DMS153 (cell line): Measurements from ENCODE around the gene NPAS4.
"Not testable (repeated sequence)": the region's sequence is repeated elsewhere in the genome, so short reads cannot be mapped to it uniquely, and the experiment has no call there.

Experiments used
- DNase-seq: peaks from one replicate; lab custom pipeline; 2025; lab: John Stamatoyannopoulos, UW

Gene NPAS4

GRCh38 chr11:66457826-66458225 is 37.0 kb downstream of the NPAS4 start:
- no peak for DNase-seq

DNA sequence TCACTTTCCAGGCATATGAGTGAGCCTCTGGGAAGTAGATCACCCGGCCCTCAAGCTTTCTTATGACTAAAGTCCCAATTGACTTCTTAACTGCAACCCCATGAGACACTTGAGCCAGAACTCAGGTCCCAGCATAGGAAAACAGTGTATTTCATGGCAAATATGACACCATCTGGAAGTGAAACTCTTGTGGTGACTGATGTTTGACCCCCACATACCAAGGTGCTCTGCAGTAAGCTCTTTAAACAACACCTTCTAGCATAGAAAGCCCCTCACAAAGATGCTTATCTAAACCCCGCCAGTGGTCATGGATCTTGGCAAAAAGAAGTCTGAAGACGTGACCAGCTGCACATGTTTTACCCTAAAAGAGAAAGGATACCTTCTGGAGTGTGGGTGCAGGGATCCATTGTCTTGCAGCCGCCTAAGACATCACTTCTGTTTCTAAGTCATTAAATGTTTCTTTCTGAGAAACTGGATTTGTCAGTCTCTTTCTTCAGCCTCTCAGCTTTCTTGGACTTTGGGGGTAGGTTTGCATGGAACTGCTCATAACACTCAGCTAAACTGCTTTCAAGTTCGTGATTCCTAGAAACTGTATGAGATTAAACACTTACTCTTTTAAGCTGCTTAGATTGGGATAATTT is 38.4 kb downstream of the NPAS4 start:
- no peak for DNase-seq

DNA sequence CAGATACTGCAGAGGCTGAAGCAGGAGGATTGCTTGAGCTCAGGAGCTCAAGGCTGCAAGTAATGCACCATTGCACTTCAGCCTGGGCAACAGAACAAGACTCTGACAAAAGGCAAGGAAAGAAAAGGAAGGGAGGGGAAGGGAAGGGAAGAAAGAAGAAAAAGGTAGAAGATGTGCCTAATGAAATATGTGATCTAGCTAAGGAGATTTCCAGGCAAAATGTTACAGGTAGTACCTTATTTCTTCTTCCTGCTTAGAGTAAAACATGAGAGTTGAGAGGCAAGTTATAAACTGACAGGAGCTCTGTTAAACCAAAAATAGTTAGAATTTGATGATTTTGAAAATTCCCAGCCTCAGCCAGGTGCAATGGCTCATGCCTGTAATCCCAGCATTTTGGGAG is 41.2 kb downstream of the NPAS4 start:
- DNase-seq = no peak

DNA sequence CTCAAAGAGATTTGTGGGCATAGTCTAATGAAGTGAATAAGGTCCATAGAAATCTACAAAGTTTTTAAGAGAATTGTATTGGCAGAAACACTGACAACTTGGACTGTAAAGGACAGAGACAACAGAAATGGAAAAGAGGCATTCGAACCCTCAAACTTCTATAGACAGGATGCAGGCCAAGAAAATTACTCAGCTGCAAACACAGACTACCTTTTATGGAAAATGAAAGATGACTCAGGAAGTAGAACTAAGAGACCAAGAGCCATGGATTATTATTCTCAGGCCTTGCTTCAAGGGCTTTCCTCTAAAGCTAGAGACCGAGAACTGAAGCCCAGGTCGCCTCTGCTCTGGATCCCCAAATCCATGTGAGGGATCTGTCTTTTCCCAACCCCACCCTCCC is 42.1 kb downstream of the NPAS4 start:
- no peak for DNase-seq

DNA sequence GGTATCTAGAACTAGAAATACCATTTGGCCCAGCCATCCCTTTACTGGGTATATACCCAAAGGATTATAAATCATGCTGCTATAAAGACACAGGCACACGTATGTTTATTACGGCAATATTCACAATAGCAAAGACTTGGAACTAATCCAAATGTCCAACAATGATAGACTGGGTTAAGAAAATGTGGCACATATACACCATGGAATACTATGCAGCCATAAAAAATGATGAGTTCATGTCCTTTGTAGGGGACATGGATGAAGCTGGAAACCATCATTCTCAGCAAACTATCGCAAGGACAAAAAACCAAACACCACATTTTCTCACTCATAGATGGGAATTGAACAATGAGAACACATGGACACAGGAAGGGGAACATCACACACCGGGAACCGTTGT is 43.3 kb downstream of the NPAS4 start:
- DNase-seq = not testable (repeated sequence)

DNA sequence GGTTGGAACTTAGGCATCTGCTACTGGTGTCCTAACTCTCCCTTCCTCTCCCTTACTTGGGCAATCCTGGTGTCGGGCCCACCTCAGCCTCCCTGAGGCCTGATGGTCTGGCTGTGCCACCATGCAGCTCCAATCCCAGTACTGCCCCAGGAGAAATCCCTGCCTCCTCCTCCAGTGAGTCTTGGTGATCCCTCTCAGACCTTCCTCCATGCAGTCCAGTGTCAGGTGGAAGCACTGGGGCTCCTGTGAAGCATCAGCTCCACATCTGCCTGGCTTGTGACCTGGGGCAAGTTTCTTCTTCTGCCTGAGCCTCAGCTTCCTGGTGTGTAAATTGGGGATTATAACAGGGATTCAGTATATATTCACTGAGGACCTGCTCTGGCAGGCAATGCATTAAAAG is 44.1 kb downstream of the NPAS4 start:
- DNase-seq = no peak

- DNase-seq = no peak
Observed at GRCh38 chr11:66465373-66466224, 44.8 kb downstream of the NPAS4 start.

- peak; percentile 67 for DNase-seq
Observed at GRCh38 chr11:66466225-66467033, 45.6 kb downstream of the NPAS4 start, which contains the start of gene PELI3. PELI3 (plus strand) TSS chr11:66466905; CDS start chr11:66468129, 1,224 bp downstream.

DNA sequence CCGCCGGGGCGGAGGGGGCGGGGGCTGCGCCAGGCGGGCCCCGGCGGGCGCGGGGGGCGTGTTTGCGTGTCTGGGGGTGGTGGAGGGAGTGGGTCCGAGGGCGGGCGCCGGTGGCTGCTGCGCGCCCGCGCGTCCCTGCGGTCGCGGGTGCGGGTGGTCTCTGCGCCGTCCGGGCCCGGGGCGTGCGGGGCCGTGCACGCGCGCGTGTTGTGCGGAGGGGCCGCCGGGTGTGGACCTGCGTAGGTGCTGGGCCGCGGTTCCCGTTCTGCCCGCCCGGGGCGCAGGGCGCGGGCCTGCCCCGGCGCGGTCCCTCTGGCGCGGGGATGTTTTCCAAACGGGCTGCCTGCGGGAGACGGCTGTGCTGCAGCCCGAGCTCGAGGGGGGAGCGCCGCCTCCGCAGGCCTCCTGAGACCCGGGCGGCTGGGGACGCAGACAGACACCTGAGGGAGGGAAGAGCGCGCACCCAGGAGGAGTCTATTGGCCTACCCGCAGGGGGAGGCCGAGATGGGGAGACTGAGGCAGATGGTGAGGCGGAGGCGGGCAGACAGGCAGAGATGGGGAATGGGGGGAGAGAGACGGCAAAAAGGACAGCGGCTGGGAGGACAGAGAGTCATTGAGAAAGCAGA is 46.3 kb downstream of the NPAS4 start:
- DNase-seq = no peak

DNA sequence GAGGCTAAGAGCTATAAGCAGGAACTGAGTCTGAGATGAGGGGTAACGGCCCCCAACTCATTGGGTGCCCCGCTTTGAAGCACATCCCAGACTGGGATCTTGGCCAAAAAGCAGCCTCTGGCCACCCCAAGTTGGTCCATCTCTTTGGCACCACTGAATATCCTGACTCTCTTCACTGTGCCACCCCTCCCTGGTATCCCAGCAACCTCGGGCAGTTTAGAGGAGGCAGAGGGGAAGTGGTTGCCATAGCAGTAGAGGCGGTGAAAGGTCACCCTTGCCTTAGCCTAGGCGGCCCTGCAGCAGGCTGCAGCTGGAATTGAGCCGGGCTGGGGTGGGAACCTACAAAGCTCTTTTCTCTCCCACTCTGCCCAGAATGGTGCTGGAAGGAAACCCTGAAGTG is 46.9 kb downstream of the NPAS4 start:
- DNase-seq = peak; percentile 29

DNA sequence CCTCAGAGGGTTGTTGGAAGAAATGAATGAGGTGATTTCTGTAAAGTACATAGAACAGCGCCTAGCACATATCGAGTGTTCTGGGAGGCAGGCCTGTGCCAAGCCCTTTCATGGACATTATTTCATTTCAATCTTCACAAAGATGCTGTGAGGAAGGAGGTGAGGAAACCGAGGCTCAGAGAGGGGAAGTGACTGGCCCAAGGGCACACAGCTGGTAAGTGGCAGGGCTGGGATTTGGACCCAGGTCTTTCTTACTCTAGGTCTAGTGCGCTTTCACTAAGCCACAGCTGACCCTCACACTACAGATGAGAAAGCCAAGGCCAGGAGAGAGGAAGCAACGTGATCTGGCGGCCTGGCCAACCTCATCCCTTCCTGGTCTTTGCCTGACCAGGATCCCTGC is 47.9 kb downstream of the NPAS4 start:
- no peak for DNase-seq

DNA sequence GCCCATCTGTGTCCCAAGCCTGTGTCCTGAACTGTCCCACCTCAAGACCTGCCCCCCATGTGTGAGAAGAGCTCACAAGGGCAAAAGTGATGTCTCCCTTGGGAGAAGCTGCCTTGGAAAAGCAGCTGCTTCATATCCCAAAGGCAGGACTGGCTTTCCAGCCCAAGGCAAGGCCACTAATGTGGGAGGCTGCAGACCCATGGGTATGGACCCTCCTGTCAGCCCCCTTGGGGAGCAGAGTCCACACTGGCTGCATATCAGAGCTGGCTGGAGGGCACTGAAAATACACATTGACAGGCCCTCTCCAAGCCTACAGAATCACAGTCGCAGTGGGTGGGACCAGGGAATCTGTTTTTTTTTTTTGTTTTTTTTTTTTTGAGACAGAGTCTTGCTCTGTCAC is 48.6 kb downstream of the NPAS4 start:
- DNase-seq = no peak

GRCh38 chr11:66470015-66470414 is 49.2 kb downstream of the NPAS4 start:
- no peak for DNase-seq

- no peak for DNase-seq
Observed at GRCh38 chr11:66471142-66471541, 50.3 kb downstream of the NPAS4 start.

DNA sequence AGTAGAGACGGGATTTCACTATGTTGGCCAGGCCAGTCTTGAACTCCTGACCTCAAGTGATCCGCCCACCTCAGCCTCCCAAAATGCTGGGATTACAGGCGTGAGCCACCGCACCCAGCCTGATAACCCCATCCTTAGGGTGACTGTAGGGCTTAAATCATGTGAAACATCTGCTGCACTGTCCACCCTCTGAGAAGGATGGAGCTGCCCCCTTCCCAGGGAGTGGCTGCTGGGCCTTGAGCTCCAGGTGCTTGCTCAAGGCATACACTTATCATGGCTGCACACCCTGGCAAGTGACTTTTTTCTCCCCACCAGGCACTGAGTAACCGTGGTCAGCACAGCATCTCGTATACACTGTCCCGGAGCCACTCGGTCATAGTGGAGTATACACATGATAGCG is 51.2 kb downstream of the NPAS4 start:
- no peak for DNase-seq

GRCh38 chr11:66473167-66473566 is 52.3 kb downstream of the NPAS4 start:
- DNase-seq = no peak

DNA sequence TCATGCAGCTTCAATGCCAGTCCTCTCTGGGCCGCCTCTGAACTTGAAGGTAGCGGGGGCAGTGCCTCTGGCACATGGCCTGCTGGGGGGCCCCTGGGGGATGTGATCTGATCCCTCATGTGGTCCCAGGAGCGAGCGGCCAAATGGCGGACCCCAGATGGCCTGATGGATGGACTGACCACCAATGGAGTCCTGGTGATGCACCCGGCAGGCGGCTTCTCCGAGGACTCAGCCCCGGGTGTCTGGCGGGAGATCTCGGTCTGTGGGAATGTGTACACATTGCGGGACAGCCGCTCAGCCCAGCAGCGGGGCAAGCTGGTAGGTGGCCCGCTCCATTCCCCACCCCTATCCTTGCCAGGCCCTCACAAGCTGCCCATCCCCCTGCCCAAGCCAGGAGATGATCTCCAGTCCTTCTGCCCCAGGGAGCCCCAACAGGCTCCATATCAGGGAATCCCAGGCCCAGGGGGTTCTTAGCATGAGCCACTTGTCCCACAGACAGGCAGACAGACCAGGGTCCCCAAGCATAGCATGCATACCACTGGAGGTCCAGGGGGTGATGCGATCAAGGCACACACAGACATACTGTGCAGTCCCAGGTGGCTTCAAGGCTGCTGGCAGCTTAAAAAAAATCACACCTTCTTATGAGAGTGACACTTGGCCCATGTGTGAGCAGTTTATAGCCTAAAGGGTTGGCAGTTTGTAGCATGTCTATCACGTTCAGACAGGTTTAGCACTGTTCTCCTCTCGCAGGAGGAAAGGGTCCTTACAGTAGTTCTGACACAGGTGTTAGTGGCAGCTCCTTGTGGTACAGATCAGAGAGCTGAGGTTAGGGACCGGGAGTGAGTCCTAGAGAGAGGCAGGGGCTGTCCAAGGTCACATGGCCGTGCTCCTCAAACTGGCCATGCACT is 53.0 kb downstream of the NPAS4 start:
- no peak for DNase-seq

DNA sequence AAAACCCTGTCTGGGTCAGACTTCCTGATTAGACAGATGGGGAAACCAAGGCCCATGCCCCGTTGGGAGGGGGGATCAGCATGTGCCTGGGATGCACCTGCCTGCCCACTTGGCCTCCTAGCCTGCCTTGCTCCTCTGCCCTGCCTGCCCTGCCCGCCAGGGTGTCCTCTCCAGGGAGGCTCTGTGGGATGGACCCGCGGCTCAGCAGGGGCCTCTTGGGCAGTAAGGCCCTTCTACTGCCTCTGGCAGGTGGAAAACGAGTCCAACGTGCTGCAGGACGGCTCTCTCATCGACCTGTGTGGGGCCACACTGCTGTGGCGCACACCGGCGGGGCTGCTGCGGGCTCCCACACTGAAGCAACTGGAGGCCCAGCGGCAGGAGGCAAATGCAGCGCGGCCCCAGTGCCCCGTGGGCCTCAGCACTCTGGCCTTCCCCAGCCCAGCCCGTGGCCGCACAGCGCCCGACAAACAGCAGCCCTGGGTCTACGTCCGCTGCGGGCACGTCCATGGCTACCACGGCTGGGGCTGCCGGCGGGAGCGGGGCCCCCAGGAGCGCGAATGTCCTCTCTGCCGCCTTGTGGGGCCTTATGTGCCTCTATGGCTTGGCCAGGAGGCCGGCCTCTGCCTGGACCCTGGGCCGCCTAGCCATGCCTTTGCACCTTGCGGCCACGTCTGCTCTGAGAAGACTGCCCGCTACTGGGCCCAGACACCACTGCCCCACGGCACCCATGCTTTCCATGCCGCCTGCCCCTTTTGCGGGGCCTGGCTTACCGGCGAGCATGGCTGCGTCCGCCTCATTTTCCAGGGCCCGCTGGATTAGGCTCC is 54.7 kb downstream of the NPAS4 start:
- no peak for DNase-seq
